ENCODE data around the gene BAG3.

DNA sequence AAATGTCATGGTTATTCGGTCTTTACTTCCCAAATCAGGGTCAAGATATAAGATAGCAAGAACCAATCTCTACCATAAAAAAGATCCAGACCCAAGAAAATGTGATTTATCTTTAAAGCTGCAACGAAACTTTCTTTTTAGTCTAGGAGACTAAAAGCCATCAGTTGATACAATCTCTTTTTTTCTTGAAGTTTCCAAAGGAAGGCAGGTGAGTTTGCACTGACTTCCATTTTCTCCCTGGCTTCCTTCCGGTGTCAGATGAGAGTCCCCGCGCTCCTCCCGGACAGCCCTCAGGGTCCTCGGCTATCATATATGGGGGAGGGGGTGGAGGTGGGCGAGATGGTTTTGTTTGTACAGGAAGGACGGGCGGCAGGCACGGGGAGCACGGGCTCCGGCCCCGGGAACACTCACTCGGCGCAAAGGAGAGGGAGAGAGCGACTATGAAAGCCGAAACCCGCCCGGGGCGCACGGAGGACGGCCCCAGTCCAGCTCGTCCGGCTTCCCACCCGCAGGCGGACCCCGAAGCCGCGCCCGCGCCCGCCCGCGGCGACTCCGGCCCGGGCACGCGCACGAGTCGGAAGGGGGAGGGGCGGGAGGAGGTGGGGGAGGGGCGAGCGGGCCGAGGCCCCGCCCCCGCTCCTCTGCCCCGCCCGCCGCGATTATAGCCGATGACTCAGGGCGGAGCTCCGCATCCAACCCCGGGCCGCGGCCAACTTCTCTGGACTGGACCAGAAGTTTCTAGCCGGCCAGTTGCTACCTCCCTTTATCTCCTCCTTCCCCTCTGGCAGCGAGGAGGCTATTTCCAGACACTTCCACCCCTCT is at the start of gene BAG3:
- TF ChIP-seq, protein P1, sequence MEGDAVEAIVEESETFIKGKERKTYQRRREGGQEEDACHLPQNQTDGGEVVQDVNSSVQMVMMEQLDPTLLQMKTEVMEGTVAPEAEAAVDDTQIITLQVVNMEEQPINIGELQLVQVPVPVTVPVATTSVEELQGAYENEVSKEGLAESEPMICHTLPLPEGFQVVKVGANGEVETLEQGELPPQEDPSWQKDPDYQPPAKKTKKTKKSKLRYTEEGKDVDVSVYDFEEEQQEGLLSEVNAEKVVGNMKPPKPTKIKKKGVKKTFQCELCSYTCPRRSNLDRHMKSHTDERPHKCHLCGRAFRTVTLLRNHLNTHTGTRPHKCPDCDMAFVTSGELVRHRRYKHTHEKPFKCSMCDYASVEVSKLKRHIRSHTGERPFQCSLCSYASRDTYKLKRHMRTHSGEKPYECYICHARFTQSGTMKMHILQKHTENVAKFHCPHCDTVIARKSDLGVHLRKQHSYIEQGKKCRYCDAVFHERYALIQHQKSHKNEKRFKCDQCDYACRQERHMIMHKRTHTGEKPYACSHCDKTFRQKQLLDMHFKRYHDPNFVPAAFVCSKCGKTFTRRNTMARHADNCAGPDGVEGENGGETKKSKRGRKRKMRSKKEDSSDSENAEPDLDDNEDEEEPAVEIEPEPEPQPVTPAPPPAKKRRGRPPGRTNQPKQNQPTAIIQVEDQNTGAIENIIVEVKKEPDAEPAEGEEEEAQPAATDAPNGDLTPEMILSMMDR (tag by site-specific recombination; IDR thresholded peaks at IDR 0.05), result no peak
- no peak for TF ChIP-seq ZNF48 (tag by site-specific recombination; IDR thresholded peaks at IDR 0.05)
- TF ChIP-seq ZBTB8A (tag by site-specific recombination; IDR thresholded peaks at IDR 0.05), result peak; percentile 46; the same call in 1 of the 2 replicates
- no peak for TF ChIP-seq ZNF701 (tag by site-specific recombination; IDR thresholded peaks at IDR 0.05)
- TF ChIP-seq ZNF157 (tag by site-specific recombination; IDR thresholded peaks at IDR 0.05), result no peak
- no peak for TF ChIP-seq ZSCAN18 (tag by site-specific recombination; IDR thresholded peaks at IDR 0.05)
- TF ChIP-seq MYNN (tag by site-specific recombination; IDR thresholded peaks at IDR 0.05; ENCODE audit: borderline replicate concordance), result 0 out of 2 replicates have a peak, but pooled peaks have one; percentile 11
- no peak for TF ChIP-seq GFI1B (tag by site-specific recombination; IDR thresholded peaks at IDR 0.05)
- TF ChIP-seq HOXA7 (CRISPR knock-in tag; IDR thresholded peaks at IDR 0.05; ENCODE audit: borderline replicate concordance), result no peak
- no peak for TF ChIP-seq HOXD13 (CRISPR knock-in tag; IDR thresholded peaks at IDR 0.05; ENCODE audit: borderline replicate concordance)
- TF ChIP-seq ZNF529 (tag by site-specific recombination; IDR thresholded peaks at IDR 0.05; ENCODE audit: insufficient replicate concordance), result no peak

Data from HEK293 (cell line).